ENCODE data around the gene DHRS1. TPM values are rescaled to one million over a fixed set of nuclear protein-coding genes. Genes with fewer than 3 reads are reported as not detected.

DHRS1 gene
- total RNA-seq, 1 donor from 2014 or later, result 26.5 TPM

GRCh38 chr14:24269910-24270536, 29.6 kb downstream of the DHRS1 start:
- H2AFZ ChIP-seq (ENCODE audit: low read depth, low read length), result no peak overlapping the region
- H3K9ac ChIP-seq (ENCODE audit: low read length), result no peak overlapping the region
- H3K4me3 Mint-ChIP-seq (ENCODE audit: unreplicated experiment), result peak overlapping the region; percentile 92
- no peak for TF ChIP-seq EZH2 (IDR thresholded peaks at IDR 0.05; ENCODE audit: insufficient read depth, low read length)
- TF ChIP-seq, protein P1, sequence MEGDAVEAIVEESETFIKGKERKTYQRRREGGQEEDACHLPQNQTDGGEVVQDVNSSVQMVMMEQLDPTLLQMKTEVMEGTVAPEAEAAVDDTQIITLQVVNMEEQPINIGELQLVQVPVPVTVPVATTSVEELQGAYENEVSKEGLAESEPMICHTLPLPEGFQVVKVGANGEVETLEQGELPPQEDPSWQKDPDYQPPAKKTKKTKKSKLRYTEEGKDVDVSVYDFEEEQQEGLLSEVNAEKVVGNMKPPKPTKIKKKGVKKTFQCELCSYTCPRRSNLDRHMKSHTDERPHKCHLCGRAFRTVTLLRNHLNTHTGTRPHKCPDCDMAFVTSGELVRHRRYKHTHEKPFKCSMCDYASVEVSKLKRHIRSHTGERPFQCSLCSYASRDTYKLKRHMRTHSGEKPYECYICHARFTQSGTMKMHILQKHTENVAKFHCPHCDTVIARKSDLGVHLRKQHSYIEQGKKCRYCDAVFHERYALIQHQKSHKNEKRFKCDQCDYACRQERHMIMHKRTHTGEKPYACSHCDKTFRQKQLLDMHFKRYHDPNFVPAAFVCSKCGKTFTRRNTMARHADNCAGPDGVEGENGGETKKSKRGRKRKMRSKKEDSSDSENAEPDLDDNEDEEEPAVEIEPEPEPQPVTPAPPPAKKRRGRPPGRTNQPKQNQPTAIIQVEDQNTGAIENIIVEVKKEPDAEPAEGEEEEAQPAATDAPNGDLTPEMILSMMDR (IDR thresholded peaks at IDR 0.05; ENCODE audit: insufficient read depth, low read depth, low read length), result no peak
- no peaks in the 10 kb centered on the region for H3K9me3 Mint-ChIP-seq (ENCODE audit: unreplicated experiment)
- H3K27ac ChIP-seq (ENCODE audit: low read depth, low read length), result no peak overlapping the region
- H3K4me1 ChIP-seq (ENCODE audit: insufficient read depth, low read length), result peaks cover 5% of the 10 kb centered on the region
- H3K4me2 ChIP-seq (ENCODE audit: low read length), result no peak overlapping the region
- H3K4me1 Mint-ChIP-seq (ENCODE audit: low read depth, unreplicated experiment), result peaks cover 7% of the 10 kb centered on the region
- H3K27ac Mint-ChIP-seq (ENCODE audit: unreplicated experiment), result no peak overlapping the region
- H3K27me3 Mint-ChIP-seq (ENCODE audit: low read depth, unreplicated experiment), result no peaks in the 10 kb centered on the region
- no peaks in the 10 kb centered on the region for H4K20me1 ChIP-seq (ENCODE audit: insufficient read depth, low read length)
- H3K4me3 ChIP-seq (ENCODE audit: insufficient read depth, low read depth, low read length), result no peak overlapping the region
- FAIRE-seq (no peak), DNase-seq (ENCODE audit: low read depth) (no peak)
- no peaks in the 10 kb centered on the region for H3K79me2 ChIP-seq (ENCODE audit: insufficient read depth, low read length)
- H3K9me3 ChIP-seq (ENCODE audit: insufficient read depth, low read depth, low read length), result no peaks in the 10 kb centered on the region
- H3K36me3 Mint-ChIP-seq (ENCODE audit: low read depth, unreplicated experiment), result peaks cover 28% of the 10 kb centered on the region
- H3K27me3 ChIP-seq (ENCODE audit: insufficient read depth, low read length), result no peaks in the 10 kb centered on the region
- peaks cover 7% of the 10 kb centered on the region for H3K36me3 ChIP-seq (ENCODE audit: insufficient read depth, low read length)

DNA sequence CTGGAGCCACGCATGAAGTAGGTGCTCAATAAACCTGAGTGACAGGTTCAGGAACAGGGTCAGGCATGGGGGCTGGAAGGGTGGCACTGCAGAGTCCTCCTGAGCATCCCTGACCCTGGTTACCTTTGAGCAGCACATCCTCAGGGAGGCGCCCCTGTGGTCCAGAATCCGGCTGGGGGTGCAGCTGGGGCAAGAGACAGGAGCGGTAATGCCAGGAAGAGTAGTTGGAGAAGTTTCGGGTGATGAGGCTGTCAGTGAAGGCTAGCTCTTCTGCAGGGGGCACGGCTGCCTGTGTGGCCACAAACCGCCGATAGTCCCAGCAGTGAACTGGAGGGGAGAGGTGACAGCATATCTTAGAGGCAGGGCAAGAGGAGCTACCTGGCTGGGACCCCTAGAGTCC, 30.2 kb downstream of the DHRS1 start:
- H3K27me3 ChIP-seq (ENCODE audit: insufficient read depth, low read length), result no peaks in the 10 kb centered on the region
- Mint-ChIP-seq H3K36me3 (ENCODE audit: low read depth, unreplicated experiment) (peaks cover 29% of the 10 kb centered on the region), H3K27me3 (ENCODE audit: low read depth, unreplicated experiment) (no peaks in the 10 kb centered on the region), H3K4me1 (ENCODE audit: low read depth, unreplicated experiment) (peaks cover 7% of the 10 kb centered on the region), H3K9me3 (ENCODE audit: unreplicated experiment) (no peaks in the 10 kb centered on the region), H3K27ac (ENCODE audit: unreplicated experiment) (no peak overlapping the region), H3K4me3 (ENCODE audit: unreplicated experiment) (no peak overlapping the region)
- no peak for TF ChIP-seq EZH2 (IDR thresholded peaks at IDR 0.05; ENCODE audit: insufficient read depth, low read length)
- TF ChIP-seq, protein P1 (IDR thresholded peaks at IDR 0.05; ENCODE audit: insufficient read depth, low read depth, low read length), result no peak
- H3K36me3 ChIP-seq (ENCODE audit: insufficient read depth, low read length), result peaks cover 7% of the 10 kb centered on the region
- H2AFZ ChIP-seq (ENCODE audit: low read depth, low read length), result no peak overlapping the region
- H3K79me2 ChIP-seq (ENCODE audit: insufficient read depth, low read length), result no peaks in the 10 kb centered on the region
- DNase-seq (ENCODE audit: low read depth) (no peak), FAIRE-seq (no peak)
- no peak overlapping the region for H3K4me2 ChIP-seq (ENCODE audit: low read length)
- H3K27ac ChIP-seq (ENCODE audit: low read depth, low read length), result no peak overlapping the region
- no peak overlapping the region for H3K9ac ChIP-seq (ENCODE audit: low read length)
- H3K4me1 ChIP-seq (ENCODE audit: insufficient read depth, low read length), result peaks cover 5% of the 10 kb centered on the region
- H3K9me3 ChIP-seq (ENCODE audit: insufficient read depth, low read depth, low read length), result no peaks in the 10 kb centered on the region
- no peaks in the 10 kb centered on the region for H4K20me1 ChIP-seq (ENCODE audit: insufficient read depth, low read length)
- H3K4me3 ChIP-seq (ENCODE audit: insufficient read depth, low read depth, low read length), result no peak overlapping the region

GRCh38 chr14:24268225-24268624, 31.4 kb downstream of the DHRS1 start:
- H3K27me3 Mint-ChIP-seq (ENCODE audit: low read depth, unreplicated experiment), result no peaks in the 10 kb centered on the region
- H3K9me3 ChIP-seq (ENCODE audit: insufficient read depth, low read depth, low read length), result no peaks in the 10 kb centered on the region
- DNase-seq (ENCODE audit: low read depth) (no peak), FAIRE-seq (no peak)
- peaks cover 5% of the 10 kb centered on the region for H3K4me1 ChIP-seq (ENCODE audit: insufficient read depth, low read length)
- H3K27ac Mint-ChIP-seq (ENCODE audit: unreplicated experiment), result no peak overlapping the region
- H3K9ac ChIP-seq (ENCODE audit: low read length), result no peak overlapping the region
- peaks cover 7% of the 10 kb centered on the region for H3K4me1 Mint-ChIP-seq (ENCODE audit: low read depth, unreplicated experiment)
- H3K27me3 ChIP-seq (ENCODE audit: insufficient read depth, low read length), result no peaks in the 10 kb centered on the region
- H3K36me3 Mint-ChIP-seq (ENCODE audit: low read depth, unreplicated experiment), result peaks cover 29% of the 10 kb centered on the region
- H3K4me3 ChIP-seq (ENCODE audit: insufficient read depth, low read depth, low read length), result no peak overlapping the region
- TF ChIP-seq, protein P1 (IDR thresholded peaks at IDR 0.05; ENCODE audit: insufficient read depth, low read depth, low read length), result no peak
- TF ChIP-seq EZH2 (IDR thresholded peaks at IDR 0.05; ENCODE audit: insufficient read depth, low read length), result no peak
- no peaks in the 10 kb centered on the region for H4K20me1 ChIP-seq (ENCODE audit: insufficient read depth, low read length)
- no peaks in the 10 kb centered on the region for H3K9me3 Mint-ChIP-seq (ENCODE audit: unreplicated experiment)
- peaks cover 7% of the 10 kb centered on the region for H3K36me3 ChIP-seq (ENCODE audit: insufficient read depth, low read length)
- no peak overlapping the region for H3K4me2 ChIP-seq (ENCODE audit: low read length)
- no peak overlapping the region for H2AFZ ChIP-seq (ENCODE audit: low read depth, low read length)
- no peaks in the 10 kb centered on the region for H3K79me2 ChIP-seq (ENCODE audit: insufficient read depth, low read length)
- H3K4me3 Mint-ChIP-seq (ENCODE audit: unreplicated experiment), result no peak overlapping the region
- no peak overlapping the region for H3K27ac ChIP-seq (ENCODE audit: low read depth, low read length)

All from astrocyte (in vitro differentiated cells and primary cell).